Renal cortex interstitium (tissue), 11 donors: Measurements from ENCODE around the gene TACC2. TPM values are rescaled to one million over a fixed set of nuclear protein-coding genes. Genes with fewer than 3 reads are reported as not detected.

Experiments
- DNase-seq, 11 donors: peaks; one replicate each; pipeline ENCODE4 v3.0.0-alpha.2; 2013; ENCODE audit warnings: low read depth in 9 of 11, low spot score in 4 of 11; ENCODE audit errors: extremely low read depth in 1 of 11
- polyA plus RNA-seq, 3 donors: library from polyadenylated mRNA; unstranded; fragments of 120-200 nt; gene quantifications; one replicate each; pipeline ENCODE4 v1.2.1, GENCODE V29; 2013; ENCODE audit not compliant: insufficient read length in 3 of 3

The TACC2 gene
- polyA plus RNA-seq, 3 donors: 42.0 to 55.4 (median 50.1) TPM

- DNase-seq: no peak
Observed at GRCh38 chr10:122149561-122150505, 160.9 kb downstream of the TACC2 start.

GRCh38 chr10:122151121-122151694 is 162.2 kb downstream of the TACC2 start:
- DNase-seq: no peak

GRCh38 chr10:122152544-122152943 is 163.6 kb downstream of the TACC2 start:
- DNase-seq: no peak

GRCh38 chr10:122154031-122154544 is 165.1 kb downstream of the TACC2 start:
- no peak for DNase-seq

- no peak for DNase-seq
Observed at GRCh38 chr10:122154545-122155366, 165.8 kb downstream of the TACC2 start.

GRCh38 chr10:122157451-122157850 is 168.5 kb downstream of the TACC2 start:
- DNase-seq: no peak

GRCh38 chr10:122158362-122158761 is 169.4 kb downstream of the TACC2 start:
- DNase-seq: no peak

- no peak for DNase-seq
Observed at GRCh38 chr10:122159141-122159970, 170.4 kb downstream of the TACC2 start.

GRCh38 chr10:122161795-122162194 is 172.8 kb downstream of the TACC2 start:
- no peak for DNase-seq

- no peak for DNase-seq
Observed at GRCh38 chr10:122162671-122163173, 173.8 kb downstream of the TACC2 start.

GRCh38 chr10:122163174-122164022 is 174.4 kb downstream of the TACC2 start:
- peak in 5 of 11 donors; percentile 71 to 76 (median 75) for DNase-seq

GRCh38 chr10:122164023-122164601 is 175.1 kb downstream of the TACC2 start:
- DNase-seq: peak in 2 of 11 donors; percentile 50

- peak in 1 of 11 donors; percentile 51 for DNase-seq
Observed at GRCh38 chr10:122164815-122165483, 176.0 kb downstream of the TACC2 start.

GRCh38 chr10:122165484-122166276 is 176.7 kb downstream of the TACC2 start:
- no peak for DNase-seq

GRCh38 chr10:122168101-122168500 is 179.1 kb downstream of the TACC2 start:
- no peak for DNase-seq
